Measurements from ENCODE around the gene UBTD1. TPM values are rescaled to one million over a fixed set of nuclear protein-coding genes. Genes with fewer than 3 reads are reported as not detected.

The UBTD1 gene
- total and polyA plus RNA-seq, 5 donors from 2014 or later, result 0.22 to 2.2 (median 1.8) TPM

- Histone ChIP-seq H3K27me3 (ENCODE audit: control insufficient read depth, insufficient read depth, low read length) (no peaks in the 10 kb centered on the region), H3K27ac (ENCODE audit: insufficient read depth, low read length, poor library complexity, severe bottlenecking) (no peak overlapping the region), H3K4me1 (ENCODE audit: control insufficient read depth, insufficient read depth, low read length, poor library complexity, severe bottlenecking) (no peaks in the 10 kb centered on the region), H3K9me3 (ENCODE audit: control insufficient read depth in 2 of 2, low read length in 2 of 2) (no peaks in the 10 kb centered on the region), H3K4me3 (ENCODE audit: low read depth, low read length) (no peak overlapping the region), H3K36me3 (ENCODE audit: control insufficient read depth, insufficient read depth, low read length) (no peaks in the 10 kb centered on the region)
- Mint-ChIP-seq H3K36me3 (peaks cover 3% of the 10 kb centered on the region), H3K27me3 (no peaks in the 10 kb centered on the region), H3K27ac (no peak overlapping the region), H3K4me3 (no peak overlapping the region), H3K9me3 (peaks cover 0 to 1% (median 0%) of the 10 kb centered on the region in 7 donors), H3K4me1 (no peaks in the 10 kb centered on the region)
- DNase-seq, result no peak
- no peak for ATAC-seq (ENCODE audit: low read depth in 2 of 2)
Measured at GRCh38 chr10:97564776-97565175, 66.1 kb downstream of the UBTD1 start.

- H3K27me3 ChIP-seq (ENCODE audit: control insufficient read depth, insufficient read depth, low read length), result no peaks in the 10 kb centered on the region
- Mint-ChIP-seq H3K4me1 (no peaks in the 10 kb centered on the region), H3K4me3 (no peak overlapping the region), H3K9me3 (peaks cover 0 to 1% (median 0%) of the 10 kb centered on the region in 7 donors), H3K36me3 (peaks cover 3% of the 10 kb centered on the region), H3K27ac (peak overlapping the region in 1 of 3 donors; percentile 31), H3K27me3 (no peaks in the 10 kb centered on the region)
- DNase-seq, result no peak
- H3K4me1 ChIP-seq (ENCODE audit: control insufficient read depth, insufficient read depth, low read length, poor library complexity, severe bottlenecking), result no peaks in the 10 kb centered on the region
- no peak overlapping the region for H3K27ac ChIP-seq (ENCODE audit: insufficient read depth, low read length, poor library complexity, severe bottlenecking)
- no peaks in the 10 kb centered on the region for H3K36me3 ChIP-seq (ENCODE audit: control insufficient read depth, insufficient read depth, low read length)
- no peaks in the 10 kb centered on the region for H3K9me3 ChIP-seq (ENCODE audit: control insufficient read depth in 2 of 2, low read length in 2 of 2)
- no peak for ATAC-seq (ENCODE audit: low read depth in 2 of 2)
- H3K4me3 ChIP-seq (ENCODE audit: low read depth, low read length), result no peak overlapping the region
Measured at GRCh38 chr10:97566336-97566996, 67.7 kb downstream of the UBTD1 start.

GRCh38 chr10:97567891-97568290 is 69.2 kb downstream of the UBTD1 start:
- DNase-seq, result no peak
- H3K27me3 ChIP-seq (ENCODE audit: control insufficient read depth, insufficient read depth, low read length), result no peaks in the 10 kb centered on the region
- no peaks in the 10 kb centered on the region for H3K4me1 Mint-ChIP-seq
- H3K36me3 Mint-ChIP-seq, result peaks cover 3% of the 10 kb centered on the region
- no peaks in the 10 kb centered on the region for H3K27me3 Mint-ChIP-seq
- no peak overlapping the region for H3K27ac Mint-ChIP-seq
- no peak overlapping the region for H3K27ac ChIP-seq (ENCODE audit: insufficient read depth, low read length, poor library complexity, severe bottlenecking)
- no peaks in the 10 kb centered on the region for H3K36me3 ChIP-seq (ENCODE audit: control insufficient read depth, insufficient read depth, low read length)
- no peaks in the 10 kb centered on the region for H3K9me3 ChIP-seq (ENCODE audit: control insufficient read depth in 2 of 2, low read length in 2 of 2)
- H3K4me3 ChIP-seq (ENCODE audit: low read depth, low read length), result no peak overlapping the region
- no peaks in the 10 kb centered on the region for H3K4me1 ChIP-seq (ENCODE audit: control insufficient read depth, insufficient read depth, low read length, poor library complexity, severe bottlenecking)
- no peak for ATAC-seq (ENCODE audit: low read depth in 2 of 2)
- no peak overlapping the region for H3K4me3 Mint-ChIP-seq
- H3K9me3 Mint-ChIP-seq, result peaks cover 0 to 1% (median 0%) of the 10 kb centered on the region in 7 donors

- no peaks in the 10 kb centered on the region for H3K4me1 Mint-ChIP-seq
- H3K9me3 Mint-ChIP-seq, result no peaks in the 10 kb centered on the region
- H3K27ac Mint-ChIP-seq, result no peak overlapping the region
- H3K4me1 ChIP-seq (ENCODE audit: control insufficient read depth, insufficient read depth, low read length, poor library complexity, severe bottlenecking), result no peaks in the 10 kb centered on the region
- DNase-seq (no peak), ATAC-seq (ENCODE audit: low read depth in 2 of 2) (no peak)
- H3K27me3 Mint-ChIP-seq, result peaks cover 4% of the 10 kb centered on the region
- no peak overlapping the region for H3K27ac ChIP-seq (ENCODE audit: insufficient read depth, low read length, poor library complexity, severe bottlenecking)
- no peaks in the 10 kb centered on the region for H3K36me3 ChIP-seq (ENCODE audit: control insufficient read depth, insufficient read depth, low read length)
- H3K9me3 ChIP-seq (ENCODE audit: control insufficient read depth in 2 of 2, low read length in 2 of 2), result no peaks in the 10 kb centered on the region
- H3K36me3 Mint-ChIP-seq, result peaks cover 3% of the 10 kb centered on the region
- H3K4me3 Mint-ChIP-seq, result no peak overlapping the region
- H3K27me3 ChIP-seq (ENCODE audit: control insufficient read depth, insufficient read depth, low read length), result no peaks in the 10 kb centered on the region
- no peak overlapping the region for H3K4me3 ChIP-seq (ENCODE audit: low read depth, low read length)
Measured at GRCh38 chr10:97570146-97570788, 71.5 kb downstream of the UBTD1 start.

GRCh38 chr10:97570789-97571471 is 72.2 kb downstream of the UBTD1 start:
- no peaks in the 10 kb centered on the region for H3K36me3 ChIP-seq (ENCODE audit: control insufficient read depth, insufficient read depth, low read length)
- Mint-ChIP-seq H3K4me3 (no peak overlapping the region), H3K9me3 (no peaks in the 10 kb centered on the region), H3K4me1 (no peaks in the 10 kb centered on the region), H3K27me3 (peaks cover 4% of the 10 kb centered on the region), H3K36me3 (peaks cover 3% of the 10 kb centered on the region), H3K27ac (no peak overlapping the region)
- no peaks in the 10 kb centered on the region for H3K4me1 ChIP-seq (ENCODE audit: control insufficient read depth, insufficient read depth, low read length, poor library complexity, severe bottlenecking)
- no peaks in the 10 kb centered on the region for H3K27me3 ChIP-seq (ENCODE audit: control insufficient read depth, insufficient read depth, low read length)
- no peak for ATAC-seq (ENCODE audit: low read depth in 2 of 2)
- DNase-seq, result no peak
- no peak overlapping the region for H3K27ac ChIP-seq (ENCODE audit: insufficient read depth, low read length, poor library complexity, severe bottlenecking)
- no peaks in the 10 kb centered on the region for H3K9me3 ChIP-seq (ENCODE audit: control insufficient read depth in 2 of 2, low read length in 2 of 2)
- no peak overlapping the region for H3K4me3 ChIP-seq (ENCODE audit: low read depth, low read length)

GRCh38 chr10:97571622-97572021 is 72.9 kb downstream of the UBTD1 start:
- no peaks in the 10 kb centered on the region for H3K9me3 Mint-ChIP-seq
- no peak overlapping the region for H3K4me3 ChIP-seq (ENCODE audit: low read depth, low read length)
- no peak for DNase-seq
- H3K27ac ChIP-seq (ENCODE audit: insufficient read depth, low read length, poor library complexity, severe bottlenecking), result no peak overlapping the region
- H3K4me1 ChIP-seq (ENCODE audit: control insufficient read depth, insufficient read depth, low read length, poor library complexity, severe bottlenecking), result no peaks in the 10 kb centered on the region
- H3K27me3 Mint-ChIP-seq, result peaks cover 4% of the 10 kb centered on the region
- no peak for ATAC-seq (ENCODE audit: low read depth in 2 of 2)
- H3K36me3 ChIP-seq (ENCODE audit: control insufficient read depth, insufficient read depth, low read length), result no peaks in the 10 kb centered on the region
- peaks cover 3% of the 10 kb centered on the region for H3K36me3 Mint-ChIP-seq
- no peaks in the 10 kb centered on the region for H3K4me1 Mint-ChIP-seq
- H3K9me3 ChIP-seq (ENCODE audit: control insufficient read depth in 2 of 2, low read length in 2 of 2), result no peaks in the 10 kb centered on the region
- H3K27me3 ChIP-seq (ENCODE audit: control insufficient read depth, insufficient read depth, low read length), result no peaks in the 10 kb centered on the region
- H3K27ac Mint-ChIP-seq, result no peak overlapping the region
- H3K4me3 Mint-ChIP-seq, result no peak overlapping the region

- no peak within 1 kb of the TSS for H3K27ac ChIP-seq (ENCODE audit: insufficient read depth, low read length, poor library complexity, severe bottlenecking)
- H3K36me3 ChIP-seq (ENCODE audit: control insufficient read depth, insufficient read depth, low read length), result no peaks in the 10 kb centered on the region
- ATAC-seq (ENCODE audit: low read depth in 2 of 2), result peak; percentile 44 to 67
- no peaks in the 10 kb centered on the region for H3K9me3 Mint-ChIP-seq
- H3K36me3 Mint-ChIP-seq, result peaks cover 3% of the 10 kb centered on the region
- peaks cover 4% of the 10 kb centered on the region for H3K27me3 Mint-ChIP-seq
- H3K27ac Mint-ChIP-seq, result peak within 1 kb of the TSS in 1 of 3 donors; percentile 62
- H3K9me3 ChIP-seq (ENCODE audit: control insufficient read depth in 2 of 2, low read length in 2 of 2), result no peaks in the 10 kb centered on the region
- H3K4me3 ChIP-seq (ENCODE audit: low read depth, low read length), result no peak within 1 kb of the TSS
- H3K4me1 ChIP-seq (ENCODE audit: control insufficient read depth, insufficient read depth, low read length, poor library complexity, severe bottlenecking), result no peaks in the 10 kb centered on the region
- no peak within 1 kb of the TSS for H3K4me3 Mint-ChIP-seq
- no peaks in the 10 kb centered on the region for H3K27me3 ChIP-seq (ENCODE audit: control insufficient read depth, insufficient read depth, low read length)
- no peaks in the 10 kb centered on the region for H3K4me1 Mint-ChIP-seq
- DNase-seq, result peak; percentile 15 to 65 (median 44)
Measured at GRCh38 chr10:97572214-97572989, 73.7 kb downstream of the UBTD1 start, which contains the start of gene ANKRD2. Gene ANKRD2, plus strand, starts transcription at chr10:97572779. Its CDS starts 10 bp downstream, at chr10:97572789.
